A673 (cell line): ENCODE data around the gene KCNC3. TPM values are rescaled to one million over a fixed set of nuclear protein-coding genes. Genes with fewer than 3 reads are reported as not detected.
A peak's percentile ranks its signal among the peaks of the same experiment; 100 is the strongest.

ENCODE experiments used
- Bru-seq: library from RNA; stranded (reverse); fragments of 400-500 nt; gene quantifications from one replicate; lab custom pipeline; 2021; lab: Mats Ljungman, UMichigan
- BruChase-seq, 2 experiments: library from RNA; stranded (reverse); fragments of 400-500 nt; gene quantifications; one replicate each; lab custom pipeline; 2021; lab: Mats Ljungman, UMichigan
- BruUV-seq: library from RNA; stranded (reverse); fragments of 400-500 nt; replicated peaks from 2 replicates; lab custom pipeline; 2021; lab: Mats Ljungman, UMichigan
- CTCF ChIA-PET: fragments of 300-600 bp; sonication (Branson Sonifier 250); formaldehyde crosslinking; loops from one replicate; lab custom pipeline; 2022; ENCODE audit warnings: antibody characterized with exemption; lab: Charles Lee
- POLR2A ChIA-PET: fragments of 300-600 bp; sonication (Branson Sonifier 250); formaldehyde crosslinking; loops from one replicate; lab custom pipeline; 2022; ENCODE audit warnings: antibody characterized with exemption; ENCODE audit not compliant: low non-redundant PET; lab: Charles Lee
- DNase-seq: peaks from one replicate; pipeline ENCODE4 v3.0.0-alpha.2; 2015; ENCODE audit warnings: low spot score
- H3K27ac ChIP-seq: fragments of 200-600 bp; sonication (generic); 2 replicates; pipeline ENCODE4 v1.5.1; 2016; ENCODE audit warnings: mixed run types, low read depth, mild to moderate bottlenecking, mixed read lengths, antibody characterized with exemption, low read length; ENCODE audit not compliant: poor library complexity, severe bottlenecking
- H3K27me3 ChIP-seq: fragments of 200-600 bp; sonication (generic); replicated peaks from 2 replicates; pipeline ENCODE4 v1.6.1; 2017; ENCODE audit warnings: mixed run types, low read depth, mild to moderate bottlenecking, mixed read lengths, antibody characterized with exemption, low read length; ENCODE audit not compliant: insufficient read depth, poor library complexity
- H3K36me3 ChIP-seq: fragments of 200-600 bp; sonication (generic); 2 replicates; pipeline ENCODE4 v1.6.1; 2016; ENCODE audit warnings: mixed run types, mild to moderate bottlenecking, mixed read lengths, antibody characterized with exemption, low read length; ENCODE audit not compliant: insufficient read depth, poor library complexity, severe bottlenecking
- H3K4me1 ChIP-seq: fragments of 200-600 bp; sonication (generic); 2 replicates; pipeline ENCODE4 v1.6.1; 2017; ENCODE audit warnings: mixed run types, mild to moderate bottlenecking, mixed read lengths, antibody characterized with exemption, low read length; ENCODE audit not compliant: insufficient read depth, poor library complexity, severe bottlenecking
- H3K4me3 ChIP-seq: fragments of 200-600 bp; sonication (generic); 2 replicates; pipeline ENCODE4 v1.5.1; 2016; ENCODE audit warnings: low read depth, mixed run types, mild to moderate bottlenecking, mixed read lengths, low read length; ENCODE audit not compliant: poor library complexity, severe bottlenecking
- H3K9me3 ChIP-seq: fragments of 200-600 bp; sonication (generic); 2 replicates; pipeline ENCODE4 v1.6.1; 2016; ENCODE audit warnings: mixed run types, low read depth, mild to moderate bottlenecking, mixed read lengths, antibody characterized with exemption, low read length; ENCODE audit not compliant: poor library complexity, severe bottlenecking
- CTCF ChIP-seq: fragments of 300-800, 200-600 bp; sonication (generic); conservative IDR thresholded peaks from 2 replicates; pipeline ENCODE4 v1.5.1; 2017; ENCODE audit warnings: low read depth, mild to moderate bottlenecking, antibody characterized with exemption, low read length, moderate library complexity, mixed read lengths
- EZH2 ChIP-seq: fragments of 200-600 bp; sonication (generic); IDR thresholded peaks from 2 replicates; pipeline ENCODE4 v1.6.1; 2017; ENCODE audit warnings: borderline replicate concordance, low read depth, mild to moderate bottlenecking, mixed read lengths, antibody characterized with exemption, low read length; ENCODE audit not compliant: poor library complexity, severe bottlenecking
- intact Hi-C: fragments of 100-400 bp; cut with micrococcal nuclease; formaldehyde crosslinking; loops from one replicate; pipeline ENCODE4 v1.10.0; 2022; ENCODE audit not compliant: unreplicated experiment
- long read RNA-seq: library from polyadenylated mRNA; stranded (forward); transcript quantifications from one replicate; pipeline ENCODE4 v2.0.0, GENCODE V29; 2022
- total RNA-seq: library from RNA; stranded (reverse); gene quantifications from 2 replicates; pipeline ENCODE4 v1.2.3, GENCODE V29; 2021

KCNC3 gene
- total RNA-seq (6.4 and 6.7 TPM in 2 replicates), Bru-seq, nascent RNA (percentile 44 among the genes with signal in this experiment), BruChase-seq, experiment 1, labeled RNA remaining after a 2-hour chase (percentile 47 among the genes with signal in this experiment), BruChase-seq, experiment 2, labeled RNA remaining after a 6-hour chase (percentile 62 among the genes with signal in this experiment)
- long read RNA-seq, result 0 reads

- H3K4me1 ChIP-seq, result peaks cover 15% of the 10 kb centered on the region
- BruUV-seq, result no TSS peak
- TF ChIP-seq EZH2 (no peak), CTCF (no peak)
- intact Hi-C loops, result loop anchor here (2.0 kb wide), 1 partner anchor 77 kb away; no protein-coding TSS in a partner anchor
- peak within 1 kb of the TSS; percentile 40 for H3K27ac ChIP-seq
- H3K36me3 ChIP-seq, result no peaks in the 10 kb centered on the region
- ChIA-PET POLR2A (interaction anchor here (0.5 to 0.7 kb wide), 3 partner anchors 47 to 877 kb away, joined by 4 to 12 read pairs (median 5); partner anchors contain the start of gene ALDH16A1), CTCF (interaction anchor here (0.5 to 1.8 kb wide), 10 partner anchors 10 to 689 kb away, joined by 3 to 19 read pairs (median 4); no protein-coding TSS in a partner anchor)
- H3K9me3 ChIP-seq, result no peaks in the 10 kb centered on the region
- H3K4me3 ChIP-seq, result peak within 1 kb of the TSS; percentile 41
- H3K27me3 ChIP-seq, result peaks cover 25% of the 10 kb centered on the region
- DNase-seq, result peak; percentile 99
Measured at GRCh38 chr19:50329146-50329925, at the start of gene KCNC3. Gene KCNC3 (minus strand): TSS chr19:50329377. CDS start chr19:50329082, 295 bp downstream.

- no peak for DNase-seq
- BruUV-seq, result no TSS peak
- Histone ChIP-seq H3K36me3 (peaks cover 36% of the 10 kb centered on the region), H3K4me3 (no peak overlapping the region), H3K9me3 (no peaks in the 10 kb centered on the region), H3K4me1 (peaks cover 8% of the 10 kb centered on the region), H3K27me3 (no peaks in the 10 kb centered on the region), H3K27ac (no peak overlapping the region)
- POLR2A ChIA-PET, result no interaction called here
- no peak for TF ChIP-seq CTCF
- no peak for TF ChIP-seq EZH2
- CTCF ChIA-PET, result no interaction called here
- intact Hi-C loops, result loop anchor here (5.0 kb wide), 1 partner anchor 133 kb away; the partner anchor contains the start of genes ASPDH and JOSD2
Measured at GRCh38 chr19:50378863-50379236, 49.7 kb upstream of the KCNC3 start.

- BruUV-seq, result TSS peak; percentile 44
- intact Hi-C loops, result loop anchor here (5.0 kb wide), 1 partner anchor 134 kb away; the partner anchor contains the start of genes ASPDH and JOSD2
- Histone ChIP-seq H3K27ac (no peak overlapping the region), H3K27me3 (no peaks in the 10 kb centered on the region), H3K9me3 (no peaks in the 10 kb centered on the region), H3K36me3 (peaks cover 36% of the 10 kb centered on the region), H3K4me3 (no peak overlapping the region), H3K4me1 (peaks cover 8% of the 10 kb centered on the region)
- TF ChIP-seq CTCF (no peak), EZH2 (no peak)
- CTCF ChIA-PET, result no interaction called here
- POLR2A ChIA-PET, result interaction anchor here (1.0 kb wide), 1 partner anchor 132 kb away, joined by 3 read pairs; the partner anchor contains the start of gene JOSD2
- no peak for DNase-seq
Measured at GRCh38 chr19:50378169-50378862, 49.1 kb upstream of the KCNC3 start.
